Nephron progenitor cell (in vitro differentiated cells): ENCODE data around the gene SLCO3A1.

Experiments
- DNase-seq: peaks from one replicate; pipeline ENCODE4 v3.0.0; 2021
- H3K27ac Mint-ChIP-seq: 2 replicates; pipeline ENCODE4 v1.8.0; 2021; ENCODE audit warnings: mild to moderate bottlenecking, moderate library complexity, mixed read lengths
- H3K27me3 Mint-ChIP-seq: 2 replicates; pipeline ENCODE4 v1.8.0; 2021; ENCODE audit warnings: mild to moderate bottlenecking, low read depth, mixed read lengths; ENCODE audit not compliant: poor library complexity
- H3K36me3 Mint-ChIP-seq: 2 replicates; pipeline ENCODE4 v1.8.0; 2021; ENCODE audit warnings: low read depth, mixed read lengths
- H3K4me1 Mint-ChIP-seq: 2 replicates; pipeline ENCODE4 v1.8.0; 2021; ENCODE audit warnings: mixed read lengths
- H3K4me3 Mint-ChIP-seq: 2 replicates; pipeline ENCODE4 v1.8.0; 2021; ENCODE audit warnings: mild to moderate bottlenecking, moderate library complexity, mixed read lengths
- H3K9me3 Mint-ChIP-seq: 2 replicates; pipeline ENCODE4 v1.8.0; 2021; ENCODE audit warnings: mild to moderate bottlenecking, moderate library complexity, mixed read lengths
- TF ChIP-seq, protein P1 (sequence below): fragments of 200-600 bp; sonication (generic); IDR thresholded peaks from 2 replicates; pipeline ENCODE4 v1.5.0; 2021; ENCODE audit warnings: antibody characterized with exemption

SLCO3A1 gene

DNA sequence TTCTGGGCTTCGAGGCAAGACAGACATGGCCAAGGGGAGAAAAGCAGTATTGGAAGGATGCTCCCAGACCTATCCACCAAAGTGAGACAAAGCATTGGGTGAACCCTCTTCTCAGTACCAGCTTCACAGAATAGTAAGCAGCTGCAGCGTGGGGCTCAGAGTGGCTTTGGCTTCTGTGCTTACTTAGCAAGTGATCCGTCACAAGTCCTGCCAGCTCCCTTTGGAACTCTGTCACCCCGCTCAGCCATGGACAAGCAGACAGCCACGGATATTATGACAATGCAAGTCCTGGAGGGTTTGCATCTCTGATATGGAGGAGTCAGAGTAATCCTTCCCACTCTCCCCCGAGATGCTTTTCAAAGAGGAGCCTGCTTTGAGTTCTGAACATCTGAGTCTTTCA, 90.8 kb downstream of the SLCO3A1 start:
- peak overlapping the region; percentile 35 for H3K4me3 Mint-ChIP-seq
- peaks cover 100% of the 10 kb centered on the region for H3K4me1 Mint-ChIP-seq
- TF ChIP-seq, protein P1, sequence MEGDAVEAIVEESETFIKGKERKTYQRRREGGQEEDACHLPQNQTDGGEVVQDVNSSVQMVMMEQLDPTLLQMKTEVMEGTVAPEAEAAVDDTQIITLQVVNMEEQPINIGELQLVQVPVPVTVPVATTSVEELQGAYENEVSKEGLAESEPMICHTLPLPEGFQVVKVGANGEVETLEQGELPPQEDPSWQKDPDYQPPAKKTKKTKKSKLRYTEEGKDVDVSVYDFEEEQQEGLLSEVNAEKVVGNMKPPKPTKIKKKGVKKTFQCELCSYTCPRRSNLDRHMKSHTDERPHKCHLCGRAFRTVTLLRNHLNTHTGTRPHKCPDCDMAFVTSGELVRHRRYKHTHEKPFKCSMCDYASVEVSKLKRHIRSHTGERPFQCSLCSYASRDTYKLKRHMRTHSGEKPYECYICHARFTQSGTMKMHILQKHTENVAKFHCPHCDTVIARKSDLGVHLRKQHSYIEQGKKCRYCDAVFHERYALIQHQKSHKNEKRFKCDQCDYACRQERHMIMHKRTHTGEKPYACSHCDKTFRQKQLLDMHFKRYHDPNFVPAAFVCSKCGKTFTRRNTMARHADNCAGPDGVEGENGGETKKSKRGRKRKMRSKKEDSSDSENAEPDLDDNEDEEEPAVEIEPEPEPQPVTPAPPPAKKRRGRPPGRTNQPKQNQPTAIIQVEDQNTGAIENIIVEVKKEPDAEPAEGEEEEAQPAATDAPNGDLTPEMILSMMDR: no peak
- no peak overlapping the region for H3K27ac Mint-ChIP-seq
- no peak for DNase-seq
- H3K36me3 Mint-ChIP-seq: no peaks in the 10 kb centered on the region
- H3K9me3 Mint-ChIP-seq: no peaks in the 10 kb centered on the region
- peaks cover 49% of the 10 kb centered on the region for H3K27me3 Mint-ChIP-seq

DNA sequence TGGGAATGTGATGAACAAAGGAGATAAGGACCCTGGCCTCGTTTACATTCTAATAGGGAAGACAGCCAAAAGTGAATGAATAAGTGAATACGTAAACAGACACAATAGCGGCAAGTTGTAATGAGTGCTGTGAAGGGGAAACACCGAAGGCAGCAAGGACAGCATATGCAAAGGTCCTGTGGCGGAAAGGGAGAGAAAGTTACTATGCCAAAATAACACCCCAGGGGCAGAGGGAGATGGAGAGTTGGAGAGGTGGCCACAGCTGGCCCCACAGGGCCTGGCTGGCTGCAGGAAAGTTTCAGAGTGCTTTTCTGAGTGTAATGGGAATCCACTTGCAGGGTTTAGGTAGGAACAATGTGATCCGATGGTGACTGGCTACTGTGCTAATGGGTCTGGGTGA, 91.9 kb downstream of the SLCO3A1 start:
- DNase-seq: no peak
- H3K27me3 Mint-ChIP-seq: peaks cover 47% of the 10 kb centered on the region
- peak overlapping the region; percentile 16 for H3K4me3 Mint-ChIP-seq
- no peaks in the 10 kb centered on the region for H3K36me3 Mint-ChIP-seq
- no peaks in the 10 kb centered on the region for H3K9me3 Mint-ChIP-seq
- TF ChIP-seq, protein P1: no peak
- peaks cover 100% of the 10 kb centered on the region for H3K4me1 Mint-ChIP-seq
- no peak overlapping the region for H3K27ac Mint-ChIP-seq

DNA sequence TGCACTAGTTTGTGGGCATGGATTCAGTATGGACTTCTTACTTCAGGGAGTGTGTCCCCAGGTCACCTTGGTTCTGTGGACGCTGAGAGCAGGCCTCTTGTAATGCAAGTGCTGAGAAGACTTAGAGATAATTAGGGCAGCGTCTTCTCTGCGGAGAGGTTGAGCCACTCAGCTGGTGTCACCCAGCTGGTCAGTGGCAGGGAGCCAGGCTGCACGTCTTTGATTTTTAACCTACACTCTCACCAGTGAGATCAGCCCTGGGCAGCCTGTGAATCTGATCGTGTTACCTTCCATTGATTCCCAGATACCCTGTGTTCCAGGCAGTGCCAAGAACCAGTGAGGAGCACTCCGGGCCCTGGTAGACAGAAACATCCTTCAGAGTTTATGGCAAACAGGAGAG, 92.6 kb downstream of the SLCO3A1 start:
- H3K9me3 Mint-ChIP-seq: no peaks in the 10 kb centered on the region
- H3K4me1 Mint-ChIP-seq: peaks cover 97% of the 10 kb centered on the region
- H3K36me3 Mint-ChIP-seq: no peaks in the 10 kb centered on the region
- TF ChIP-seq, protein P1: no peak
- no peak overlapping the region for H3K27ac Mint-ChIP-seq
- no peak for DNase-seq
- H3K27me3 Mint-ChIP-seq: peaks cover 47% of the 10 kb centered on the region
- peak overlapping the region; percentile 42 for H3K4me3 Mint-ChIP-seq

DNA sequence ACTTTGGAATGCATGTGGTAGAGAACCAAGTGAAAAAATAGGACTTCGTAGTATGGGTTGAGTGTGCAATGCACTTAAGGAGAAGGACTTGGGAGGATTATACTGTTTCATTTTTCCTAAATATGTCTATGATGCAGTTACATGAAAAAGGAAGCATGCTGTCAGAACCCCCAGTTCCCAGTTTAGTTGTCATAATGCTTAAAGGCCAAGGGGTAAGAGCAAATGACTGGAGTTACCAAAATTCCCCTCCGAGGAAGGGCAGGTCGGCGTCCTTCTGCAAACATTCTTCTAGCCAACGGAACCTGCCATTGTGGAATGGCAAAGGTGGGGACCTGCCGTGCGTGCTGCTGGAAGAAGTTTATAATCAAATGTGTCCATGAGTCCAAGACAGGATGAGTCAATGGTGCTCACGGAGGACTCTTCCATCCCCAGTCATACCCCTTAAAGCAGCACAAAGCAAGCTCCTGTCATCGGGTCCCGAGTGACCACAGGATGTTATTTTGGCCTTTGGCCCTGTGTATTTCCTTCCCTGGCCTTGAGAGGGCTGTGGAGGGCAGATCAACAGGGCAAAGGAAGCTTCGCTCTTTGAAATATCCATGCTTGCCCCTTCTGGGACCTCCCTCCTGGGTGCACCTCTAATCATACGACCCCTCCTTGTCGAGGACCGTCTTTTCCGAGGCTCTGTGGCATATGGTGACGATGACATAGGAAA, 93.2 kb downstream of the SLCO3A1 start:
- H3K27ac Mint-ChIP-seq: peak overlapping the region; percentile 76
- peaks cover 53% of the 10 kb centered on the region for H3K27me3 Mint-ChIP-seq
- peaks cover 90% of the 10 kb centered on the region for H3K4me1 Mint-ChIP-seq
- peak overlapping the region; percentile 39 for H3K4me3 Mint-ChIP-seq
- H3K36me3 Mint-ChIP-seq: no peaks in the 10 kb centered on the region
- TF ChIP-seq, protein P1: peak; percentile 34
- no peaks in the 10 kb centered on the region for H3K9me3 Mint-ChIP-seq
- DNase-seq: no peak

DNA sequence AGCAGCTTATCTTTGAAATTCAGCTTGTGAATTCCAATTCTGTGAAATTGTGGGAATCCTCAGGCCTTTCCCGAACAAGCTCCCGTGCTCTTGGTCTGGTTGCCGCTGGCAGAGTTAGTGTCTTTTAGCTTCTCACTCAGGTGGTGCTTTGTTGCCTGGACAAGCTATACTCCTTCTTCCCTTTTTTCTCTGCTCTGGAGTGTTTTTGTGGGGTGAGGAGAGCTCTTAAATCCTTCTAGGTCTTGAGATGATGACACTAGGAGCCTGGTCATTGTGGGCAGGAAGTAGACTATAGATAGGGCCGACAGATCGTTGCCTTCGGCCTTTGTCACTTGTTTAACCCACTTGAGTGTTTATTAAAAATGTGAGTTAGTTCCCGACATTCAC, 93.8 kb downstream of the SLCO3A1 start:
- Mint-ChIP-seq H3K27ac (peak overlapping the region; percentile 76), H3K27me3 (peaks cover 53% of the 10 kb centered on the region), H3K9me3 (no peaks in the 10 kb centered on the region), H3K4me1 (peaks cover 85% of the 10 kb centered on the region), H3K4me3 (peak overlapping the region; percentile 44), H3K36me3 (no peaks in the 10 kb centered on the region)
- TF ChIP-seq, protein P1: no peak
- DNase-seq: no peak
